ENCODE measurements around the gene GRM8.
"Not testable (repeated sequence)": the region's sequence is repeated elsewhere in the genome, so short reads cannot be mapped to it uniquely, and the experiment has no call there.

GRM8 gene

GRCh38 chr7:126881315-126881714, 371.4 kb downstream of the GRM8 start:
- H3K4me3 ChIP-seq (replicated peaks in 1 of 2; ENCODE audit: low read depth in 2 of 2, low read length in 2 of 2) = no peak overlapping the region
- TF ChIP-seq CTCF (IDR thresholded peaks at IDR 0.05; ENCODE audit: low read depth, low read length) = no peak
- no peak for DNase-seq (ENCODE audit: low read depth in 2 of 2)

DNA sequence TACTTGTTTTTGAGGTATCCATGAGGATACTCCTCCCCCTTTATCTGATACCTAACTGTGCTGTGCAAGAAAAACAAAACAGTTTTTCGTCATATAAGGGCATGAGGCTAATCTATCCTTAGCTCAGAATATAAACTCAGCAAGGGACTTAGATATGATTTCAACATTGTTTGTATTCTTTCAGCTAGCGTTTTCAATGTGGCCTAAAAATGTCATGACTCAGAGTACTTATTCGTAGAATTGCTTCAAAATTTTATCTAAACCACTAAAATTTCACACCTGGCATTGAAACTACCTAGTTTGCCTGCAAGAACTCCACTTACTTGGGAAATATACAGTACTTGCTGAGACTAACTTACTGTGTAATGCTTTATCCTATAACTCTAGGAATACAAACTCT, 376.2 kb downstream of the GRM8 start:
- H3K4me3 ChIP-seq (replicated peaks in 1 of 2; ENCODE audit: low read depth in 2 of 2, low read length in 2 of 2); DNase-seq (ENCODE audit: low read depth in 2 of 2): not testable (repeated sequence)

DNA sequence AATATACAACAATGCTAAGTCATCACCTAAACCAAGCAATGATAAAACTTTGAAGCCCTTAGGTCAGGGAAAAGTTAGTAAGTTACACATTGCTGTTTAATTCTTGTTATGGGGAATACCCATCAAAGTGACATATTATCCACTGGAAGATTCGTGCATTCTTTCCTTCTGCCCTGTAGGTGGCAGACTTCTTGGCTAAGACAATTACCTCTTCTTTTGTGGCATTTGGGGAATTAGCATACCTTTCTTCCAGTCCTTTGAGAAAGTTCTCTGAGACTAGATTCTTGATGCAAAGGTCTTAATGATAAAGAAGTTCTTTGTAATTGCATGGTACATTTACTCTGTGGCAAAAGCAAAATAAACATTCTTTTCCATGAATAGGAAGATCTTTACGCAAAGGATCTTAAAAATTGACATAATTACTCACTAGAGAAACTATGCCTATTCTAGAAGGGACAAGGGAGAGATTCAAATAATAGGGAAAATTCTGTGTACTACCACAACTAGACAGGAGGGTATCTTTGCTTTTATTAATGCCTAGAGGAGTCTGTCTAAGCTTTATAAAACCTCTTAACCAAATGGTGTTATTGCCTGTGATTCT, 395.9 kb downstream of the GRM8 start:
- no peak for TF ChIP-seq CTCF (IDR thresholded peaks at IDR 0.05; ENCODE audit: low read depth, low read length)
- peak; percentile 0 to 1 for DNase-seq (ENCODE audit: low read depth in 2 of 2)
- H3K4me3 ChIP-seq (replicated peaks in 1 of 2; ENCODE audit: low read depth in 2 of 2, low read length in 2 of 2) = no peak overlapping the region

- TF ChIP-seq CTCF (IDR thresholded peaks at IDR 0.05; ENCODE audit: low read depth, low read length) = no peak
- H3K4me3 ChIP-seq (replicated peaks in 1 of 2; ENCODE audit: low read depth in 2 of 2, low read length in 2 of 2) = no peak overlapping the region
- DNase-seq (ENCODE audit: low read depth in 2 of 2) = no peak
These were observed 407.4 kb downstream of the GRM8 start for GRCh38 chr7:126845331-126845730.

GRCh38 chr7:126843883-126844282, 408.9 kb downstream of the GRM8 start:
- H3K4me3 ChIP-seq (replicated peaks in 1 of 2; ENCODE audit: low read depth in 2 of 2, low read length in 2 of 2) = no peak overlapping the region
- DNase-seq (ENCODE audit: low read depth in 2 of 2) = no peak
- TF ChIP-seq CTCF (IDR thresholded peaks at IDR 0.05; ENCODE audit: low read depth, low read length) = no peak

GRCh38 chr7:126843336-126843735, 409.4 kb downstream of the GRM8 start:
- no peak for TF ChIP-seq CTCF (IDR thresholded peaks at IDR 0.05; ENCODE audit: low read depth, low read length)
- H3K4me3 ChIP-seq (replicated peaks in 1 of 2; ENCODE audit: low read depth in 2 of 2, low read length in 2 of 2) = no peak overlapping the region
- no peak for DNase-seq (ENCODE audit: low read depth in 2 of 2)

GRCh38 chr7:126842451-126842850, 410.3 kb downstream of the GRM8 start:
- DNase-seq (ENCODE audit: low read depth in 2 of 2) = no peak
- no peak overlapping the region for H3K4me3 ChIP-seq (replicated peaks in 1 of 2; ENCODE audit: low read depth in 2 of 2, low read length in 2 of 2)
- TF ChIP-seq CTCF (IDR thresholded peaks at IDR 0.05; ENCODE audit: low read depth, low read length) = no peak

Measured in cardiac fibroblast (primary cell).